ENCODE data around the gene C22orf39. TPM values are rescaled to one million over a fixed set of nuclear protein-coding genes. Genes with fewer than 3 reads are reported as not detected.

C22orf39 gene
- polyA plus RNA-seq, 2 donors = 17.4 to 19.1 TPM

DNA sequence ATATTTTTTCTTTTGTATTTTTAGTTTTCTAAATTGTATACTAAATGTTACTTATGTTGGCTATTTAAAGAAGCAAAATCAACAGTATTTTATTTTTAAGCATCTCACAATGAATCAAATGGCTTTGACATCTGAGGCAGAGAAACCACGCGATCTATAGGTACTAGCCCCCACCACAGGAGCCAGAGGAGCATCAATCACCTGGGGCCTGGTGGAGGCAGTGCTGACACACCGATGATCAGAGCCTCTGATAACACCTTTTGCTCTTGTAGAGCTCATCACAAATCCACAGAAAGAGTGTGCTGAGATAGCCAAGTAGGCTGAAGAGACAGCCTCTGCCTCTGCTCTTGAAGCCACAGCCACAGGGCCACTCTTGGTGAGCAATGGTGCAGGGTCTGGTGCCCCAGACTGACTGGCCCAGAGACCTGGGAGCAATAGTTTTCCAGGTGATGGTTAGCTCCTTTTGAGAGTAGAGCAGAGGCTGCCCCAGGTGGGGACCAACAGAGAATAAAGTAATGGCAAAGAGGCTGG lies 41.2 kb downstream of the C22orf39 start:
- Histone ChIP-seq H3K4me1 (ENCODE audit: control insufficient read depth in 2 of 2, insufficient read depth in 2 of 2, low read length in 1 of 2) (no peaks in the 10 kb centered on the region), H3K27me3 (ENCODE audit: control insufficient read depth in 1 of 2, insufficient read depth in 2 of 2, low read length in 2 of 2) (no peaks in the 10 kb centered on the region), H3K9me3 (ENCODE audit: control insufficient read depth in 2 of 2, insufficient read depth in 1 of 2, low read depth in 1 of 2, low read length in 1 of 2) (no peaks in the 10 kb centered on the region), H3K36me3 (ENCODE audit: control insufficient read depth in 2 of 2, insufficient read depth in 2 of 2, low read length in 1 of 2) (peaks cover 9 to 24% of the 10 kb centered on the region in 2 donors), H3K4me3 (ENCODE audit: low read depth in 1 of 2, low read length in 2 of 2) (no peak overlapping the region), H3K27ac (ENCODE audit: low read depth in 2 of 2, low read length in 1 of 2) (no peak overlapping the region)
- WGBS, 2 donors = 85 to 89% methylated on average over 3 of the region's 3 CpGs

DNA sequence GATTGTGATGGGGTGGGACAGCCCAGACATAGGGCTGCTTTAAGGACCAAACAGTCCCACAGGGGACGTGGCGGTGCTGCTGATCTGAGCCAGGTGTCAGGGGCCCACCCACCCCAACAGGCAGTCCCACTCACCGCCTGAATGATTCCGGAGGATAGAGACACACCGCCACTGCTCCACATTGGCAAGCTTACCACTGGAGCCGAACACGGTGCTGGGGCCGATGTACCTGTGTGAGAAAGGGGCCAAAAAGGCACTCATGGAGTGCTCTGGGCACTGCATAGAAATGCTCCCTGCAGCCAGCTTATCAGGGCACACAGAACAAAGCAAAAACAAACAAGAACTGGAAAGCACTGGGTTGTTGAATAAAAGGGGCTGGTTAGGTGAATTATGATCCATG lies 41.9 kb downstream of the C22orf39 start:
- 91 to 96% methylated on average over 8 of the region's 8 CpGs for WGBS, 2 donors
- Histone ChIP-seq H3K4me1 (ENCODE audit: control insufficient read depth in 2 of 2, insufficient read depth in 2 of 2, low read length in 1 of 2) (no peaks in the 10 kb centered on the region), H3K27ac (ENCODE audit: low read depth in 2 of 2, low read length in 1 of 2) (no peak overlapping the region), H3K27me3 (ENCODE audit: control insufficient read depth in 1 of 2, insufficient read depth in 2 of 2, low read length in 2 of 2) (no peaks in the 10 kb centered on the region), H3K36me3 (ENCODE audit: control insufficient read depth in 2 of 2, insufficient read depth in 2 of 2, low read length in 1 of 2) (peaks cover 9 to 30% of the 10 kb centered on the region in 2 donors), H3K9me3 (ENCODE audit: control insufficient read depth in 2 of 2, insufficient read depth in 1 of 2, low read depth in 1 of 2, low read length in 1 of 2) (no peaks in the 10 kb centered on the region), H3K4me3 (ENCODE audit: low read depth in 1 of 2, low read length in 2 of 2) (no peak overlapping the region)

DNA sequence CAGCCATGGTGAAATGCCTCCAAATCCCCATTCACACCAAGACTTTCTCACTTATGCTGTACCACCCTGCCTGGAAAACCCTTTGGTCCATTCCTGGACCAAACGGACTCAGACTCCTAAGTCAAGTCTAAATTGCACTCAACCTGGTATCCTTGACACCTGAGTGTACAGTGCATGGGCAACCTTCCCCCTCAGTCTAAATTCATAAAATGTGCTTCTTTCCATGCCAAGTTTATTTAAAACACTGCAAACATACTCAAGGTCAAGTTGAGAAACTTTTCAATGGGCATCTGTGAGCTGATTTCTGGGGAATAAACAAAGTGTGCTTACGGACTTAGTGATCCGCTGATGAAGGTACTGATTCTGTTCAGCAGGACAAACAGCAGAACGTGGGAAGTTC lies 42.4 kb downstream of the C22orf39 start:
- H3K36me3 ChIP-seq (ENCODE audit: control insufficient read depth in 2 of 2, insufficient read depth in 2 of 2, low read length in 1 of 2) = peaks cover 9 to 32% of the 10 kb centered on the region in 2 donors
- H3K27me3 ChIP-seq (ENCODE audit: control insufficient read depth in 1 of 2, insufficient read depth in 2 of 2, low read length in 2 of 2) = no peaks in the 10 kb centered on the region
- 81 to 92% methylated on average over 4 of the region's 4 CpGs for WGBS, 2 donors
- no peaks in the 10 kb centered on the region for H3K4me1 ChIP-seq (ENCODE audit: control insufficient read depth in 2 of 2, insufficient read depth in 2 of 2, low read length in 1 of 2)
- H3K4me3 ChIP-seq (ENCODE audit: low read depth in 1 of 2, low read length in 2 of 2) = no peak overlapping the region
- H3K9me3 ChIP-seq (ENCODE audit: control insufficient read depth in 2 of 2, insufficient read depth in 1 of 2, low read depth in 1 of 2, low read length in 1 of 2) = no peaks in the 10 kb centered on the region
- no peak overlapping the region for H3K27ac ChIP-seq (ENCODE audit: low read depth in 2 of 2, low read length in 1 of 2)

DNA sequence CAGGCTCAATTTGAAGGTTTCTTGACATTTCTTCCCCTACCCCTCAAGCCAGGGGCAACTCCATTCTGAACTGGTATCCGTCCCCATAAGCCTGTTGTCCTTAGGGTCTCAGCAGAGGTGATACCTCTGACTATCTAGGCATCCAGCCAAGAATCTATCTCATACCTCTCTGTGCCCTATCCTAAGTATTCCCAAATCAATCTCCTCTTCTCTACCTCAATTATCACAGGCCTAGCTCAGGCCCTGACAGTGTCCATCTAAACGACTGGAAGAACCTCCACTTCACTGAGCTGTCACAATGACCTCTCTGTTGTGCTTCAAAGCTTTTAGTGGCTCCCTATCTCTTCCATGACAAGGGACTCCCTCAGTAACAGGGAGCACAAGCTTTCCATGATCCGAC lies 42.8 kb downstream of the C22orf39 start:
- Histone ChIP-seq H3K27ac (ENCODE audit: low read depth in 2 of 2, low read length in 1 of 2) (no peak overlapping the region), H3K36me3 (ENCODE audit: control insufficient read depth in 2 of 2, insufficient read depth in 2 of 2, low read length in 1 of 2) (peaks cover 9 to 30% of the 10 kb centered on the region in 2 donors), H3K9me3 (ENCODE audit: control insufficient read depth in 2 of 2, insufficient read depth in 1 of 2, low read depth in 1 of 2, low read length in 1 of 2) (no peaks in the 10 kb centered on the region), H3K4me1 (ENCODE audit: control insufficient read depth in 2 of 2, insufficient read depth in 2 of 2, low read length in 1 of 2) (no peaks in the 10 kb centered on the region), H3K27me3 (ENCODE audit: control insufficient read depth in 1 of 2, insufficient read depth in 2 of 2, low read length in 2 of 2) (no peaks in the 10 kb centered on the region), H3K4me3 (ENCODE audit: low read depth in 1 of 2, low read length in 2 of 2) (no peak overlapping the region)
- 97% methylated on average over 3 of the region's 3 CpGs for WGBS, 2 donors

DNA sequence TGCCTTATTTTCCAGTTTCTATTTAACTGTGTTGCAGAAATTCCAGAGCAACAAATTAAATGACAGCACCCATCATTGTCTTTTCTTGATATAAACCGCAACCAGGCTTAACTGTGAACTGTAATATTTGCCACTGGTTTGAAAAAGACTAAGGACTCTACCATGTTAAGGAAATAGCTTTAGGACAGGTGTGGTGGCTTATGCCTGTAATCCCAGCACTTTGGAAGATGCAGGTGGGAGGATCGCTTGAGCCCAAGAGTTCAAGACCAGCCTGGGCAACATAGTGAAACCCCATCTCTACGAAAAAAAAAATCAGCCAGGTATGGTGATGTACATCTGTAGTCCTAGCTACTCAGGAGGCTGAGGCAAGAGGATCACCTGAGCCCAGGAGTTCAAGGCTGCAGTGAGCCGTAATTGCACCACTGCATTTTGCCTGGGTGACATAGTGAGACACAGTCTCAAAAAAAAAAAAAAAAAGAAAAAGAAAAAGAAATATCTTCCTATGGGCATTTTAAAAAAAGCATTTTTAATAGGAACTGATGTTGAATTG lies 44.8 kb downstream of the C22orf39 start:
- Histone ChIP-seq H3K9me3 (ENCODE audit: control insufficient read depth in 2 of 2, insufficient read depth in 1 of 2, low read depth in 1 of 2, low read length in 1 of 2) (no peaks in the 10 kb centered on the region), H3K4me1 (ENCODE audit: control insufficient read depth in 2 of 2, insufficient read depth in 2 of 2, low read length in 1 of 2) (no peaks in the 10 kb centered on the region), H3K36me3 (ENCODE audit: control insufficient read depth in 2 of 2, insufficient read depth in 2 of 2, low read length in 1 of 2) (peaks cover 9 to 31% of the 10 kb centered on the region in 2 donors), H3K4me3 (ENCODE audit: low read depth in 1 of 2, low read length in 2 of 2) (no peak overlapping the region), H3K27me3 (ENCODE audit: control insufficient read depth in 1 of 2, insufficient read depth in 2 of 2, low read length in 2 of 2) (no peaks in the 10 kb centered on the region), H3K27ac (ENCODE audit: low read depth in 2 of 2, low read length in 1 of 2) (no peak overlapping the region)
- WGBS, 2 donors = 95 to 97% methylated on average over 4 of the region's 4 CpGs

DNA sequence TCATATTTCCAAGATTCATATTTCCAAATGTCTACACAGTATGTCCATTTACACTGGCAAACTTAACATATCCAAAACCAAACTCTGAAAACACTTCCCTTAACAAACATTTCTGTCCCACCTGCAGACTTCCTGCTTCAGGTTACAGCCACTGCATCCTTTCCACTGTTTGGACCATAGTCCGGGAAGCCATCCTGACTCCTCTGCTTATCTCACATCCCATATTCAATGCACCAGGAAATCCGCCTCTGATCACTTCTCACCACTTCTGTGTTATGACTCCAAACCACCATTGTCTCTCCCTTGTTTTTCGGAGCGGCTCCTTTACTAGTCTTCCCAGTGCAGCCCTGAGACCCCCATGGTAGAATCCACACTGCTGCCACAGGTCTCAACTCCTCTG lies 46.0 kb downstream of the C22orf39 start:
- no peaks in the 10 kb centered on the region for H3K9me3 ChIP-seq (ENCODE audit: control insufficient read depth in 2 of 2, insufficient read depth in 1 of 2, low read depth in 1 of 2, low read length in 1 of 2)
- no peaks in the 10 kb centered on the region for H3K27me3 ChIP-seq (ENCODE audit: control insufficient read depth in 1 of 2, insufficient read depth in 2 of 2, low read length in 2 of 2)
- peaks cover 4 to 28% of the 10 kb centered on the region in 2 donors for H3K36me3 ChIP-seq (ENCODE audit: control insufficient read depth in 2 of 2, insufficient read depth in 2 of 2, low read length in 1 of 2)
- 95 to 96% methylated on average over 4 of the region's 4 CpGs for WGBS, 2 donors
- H3K4me1 ChIP-seq (ENCODE audit: control insufficient read depth in 2 of 2, insufficient read depth in 2 of 2, low read length in 1 of 2) = no peaks in the 10 kb centered on the region
- H3K4me3 ChIP-seq (ENCODE audit: low read depth in 1 of 2, low read length in 2 of 2) = no peak overlapping the region
- no peak overlapping the region for H3K27ac ChIP-seq (ENCODE audit: low read depth in 2 of 2, low read length in 1 of 2)

DNA sequence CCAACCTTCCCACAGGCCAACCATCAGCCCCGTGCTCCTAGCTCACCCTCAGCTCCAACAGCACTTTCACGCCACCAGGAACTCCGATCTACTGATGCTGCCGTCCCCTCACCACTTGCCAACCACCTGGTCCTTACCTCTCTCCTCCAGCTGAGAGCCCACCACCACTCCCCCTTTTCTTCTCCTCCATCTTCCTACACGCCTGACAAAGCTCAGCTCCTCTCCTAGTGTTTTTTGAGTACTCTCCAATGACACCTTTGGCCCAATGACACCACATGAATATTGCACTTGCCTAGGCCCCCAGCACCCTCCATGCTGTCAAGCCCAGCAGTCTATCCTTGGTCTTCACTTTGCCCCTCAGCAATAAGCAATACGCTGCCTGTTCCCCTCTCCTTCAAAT lies 46.6 kb downstream of the C22orf39 start:
- Histone ChIP-seq H3K4me3 (ENCODE audit: low read depth in 1 of 2, low read length in 2 of 2) (no peak overlapping the region), H3K4me1 (ENCODE audit: control insufficient read depth in 2 of 2, insufficient read depth in 2 of 2, low read length in 1 of 2) (no peaks in the 10 kb centered on the region), H3K36me3 (ENCODE audit: control insufficient read depth in 2 of 2, insufficient read depth in 2 of 2, low read length in 1 of 2) (peaks cover 3 to 29% of the 10 kb centered on the region in 2 donors), H3K27me3 (ENCODE audit: control insufficient read depth in 1 of 2, insufficient read depth in 2 of 2, low read length in 2 of 2) (no peaks in the 10 kb centered on the region), H3K9me3 (ENCODE audit: control insufficient read depth in 2 of 2, insufficient read depth in 1 of 2, low read depth in 1 of 2, low read length in 1 of 2) (no peaks in the 10 kb centered on the region), H3K27ac (ENCODE audit: low read depth in 2 of 2, low read length in 1 of 2) (no peak overlapping the region)
- WGBS, 2 donors = 94 to 99% methylated on average over 6 of the region's 6 CpGs

DNA sequence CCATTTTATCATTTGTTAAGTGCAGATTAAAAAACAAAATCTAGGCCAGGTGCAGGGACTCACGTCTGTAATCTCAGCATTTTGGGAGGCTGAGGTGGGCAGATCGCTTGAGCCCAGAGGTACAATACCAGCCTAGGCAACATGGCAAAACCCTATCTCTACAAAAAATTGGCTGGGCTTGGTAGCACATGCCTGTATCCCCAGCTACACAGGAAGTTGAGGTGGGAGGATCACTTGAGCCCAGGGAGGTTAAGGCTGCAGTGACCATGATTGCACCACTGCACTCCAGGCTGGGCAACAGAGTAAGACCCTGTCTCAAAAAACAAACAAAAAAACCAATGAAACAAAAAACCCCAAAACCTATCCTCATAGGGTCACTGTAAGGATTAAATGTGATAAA lies 48.9 kb downstream of the C22orf39 start:
- 91 to 93% methylated on average over 2 of the region's 2 CpGs for WGBS, 2 donors
- H3K27ac ChIP-seq (ENCODE audit: low read depth in 2 of 2, low read length in 1 of 2) = no peak overlapping the region
- H3K36me3 ChIP-seq (ENCODE audit: control insufficient read depth in 2 of 2, insufficient read depth in 2 of 2, low read length in 1 of 2) = peaks cover 6 to 30% of the 10 kb centered on the region in 2 donors
- no peaks in the 10 kb centered on the region for H3K27me3 ChIP-seq (ENCODE audit: control insufficient read depth in 1 of 2, insufficient read depth in 2 of 2, low read length in 2 of 2)
- H3K4me1 ChIP-seq (ENCODE audit: control insufficient read depth in 2 of 2, insufficient read depth in 2 of 2, low read length in 1 of 2) = no peaks in the 10 kb centered on the region
- H3K4me3 ChIP-seq (ENCODE audit: low read depth in 1 of 2, low read length in 2 of 2) = no peak overlapping the region
- no peaks in the 10 kb centered on the region for H3K9me3 ChIP-seq (ENCODE audit: control insufficient read depth in 2 of 2, insufficient read depth in 1 of 2, low read depth in 1 of 2, low read length in 1 of 2)

DNA sequence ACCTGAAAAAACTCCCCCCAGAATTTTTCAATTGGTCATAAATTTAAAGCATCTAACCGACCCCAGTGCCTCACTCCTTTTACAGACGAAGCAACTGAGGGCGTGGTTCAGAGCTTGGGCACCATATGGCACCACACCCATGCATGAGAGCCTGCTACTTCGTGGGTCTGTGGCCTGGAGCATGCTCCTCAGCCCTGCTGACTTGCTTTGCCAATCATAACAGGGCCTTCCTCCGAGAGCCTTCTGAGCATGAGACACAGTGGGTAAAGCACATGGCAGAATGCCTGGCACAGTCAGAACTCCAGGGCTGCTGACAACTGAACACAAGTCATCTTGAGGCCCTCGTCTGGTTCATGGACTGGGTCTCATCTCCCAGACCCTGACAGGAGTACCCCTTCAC lies 49.3 kb downstream of the C22orf39 start:
- H3K36me3 ChIP-seq (ENCODE audit: control insufficient read depth in 2 of 2, insufficient read depth in 2 of 2, low read length in 1 of 2) = peaks cover 6 to 30% of the 10 kb centered on the region in 2 donors

DNA sequence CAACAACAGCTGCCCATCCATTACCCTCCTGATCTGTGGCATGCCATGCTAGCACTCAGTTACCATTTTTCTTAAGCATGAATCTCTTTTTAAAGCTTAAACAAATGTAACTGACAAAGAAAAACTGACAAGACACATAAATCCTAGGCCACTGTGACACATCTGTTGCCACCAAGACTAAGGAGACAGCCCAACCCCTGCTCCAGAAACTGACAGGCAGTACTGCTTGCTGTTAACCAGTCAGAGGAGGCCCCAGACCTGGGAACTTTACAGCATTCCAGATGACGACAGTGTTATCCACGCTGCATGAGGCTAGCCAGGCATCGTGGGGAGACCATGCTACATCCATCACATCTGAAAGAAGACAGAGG lies 49.8 kb downstream of the C22orf39 start:
- no peaks in the 10 kb centered on the region for H3K9me3 ChIP-seq (ENCODE audit: control insufficient read depth in 2 of 2, insufficient read depth in 1 of 2, low read depth in 1 of 2, low read length in 1 of 2)
- 92 to 94% methylated on average over 3 of the region's 3 CpGs for WGBS, 2 donors
- H3K36me3 ChIP-seq (ENCODE audit: control insufficient read depth in 2 of 2, insufficient read depth in 2 of 2, low read length in 1 of 2) = peaks cover 6 to 33% of the 10 kb centered on the region in 2 donors
- no peak overlapping the region for H3K27ac ChIP-seq (ENCODE audit: low read depth in 2 of 2, low read length in 1 of 2)
- no peaks in the 10 kb centered on the region for H3K4me1 ChIP-seq (ENCODE audit: control insufficient read depth in 2 of 2, insufficient read depth in 2 of 2, low read length in 1 of 2)
- no peak overlapping the region for H3K4me3 ChIP-seq (ENCODE audit: low read depth in 1 of 2, low read length in 2 of 2)
- no peaks in the 10 kb centered on the region for H3K27me3 ChIP-seq (ENCODE audit: control insufficient read depth in 1 of 2, insufficient read depth in 2 of 2, low read length in 2 of 2)

More for the DNA sequence above, 49.3 kb downstream of the C22orf39 start:
- H3K9me3 ChIP-seq (ENCODE audit: control insufficient read depth in 2 of 2, insufficient read depth in 1 of 2, low read depth in 1 of 2, low read length in 1 of 2) = no peaks in the 10 kb centered on the region
- 68 to 75% methylated on average over 6 of the region's 6 CpGs for WGBS, 2 donors
- no peaks in the 10 kb centered on the region for H3K27me3 ChIP-seq (ENCODE audit: control insufficient read depth in 1 of 2, insufficient read depth in 2 of 2, low read length in 2 of 2)
- no peak overlapping the region for H3K27ac ChIP-seq (ENCODE audit: low read depth in 2 of 2, low read length in 1 of 2)
- no peak overlapping the region for H3K4me3 ChIP-seq (ENCODE audit: low read depth in 1 of 2, low read length in 2 of 2)
- H3K4me1 ChIP-seq (ENCODE audit: control insufficient read depth in 2 of 2, insufficient read depth in 2 of 2, low read length in 1 of 2) = no peaks in the 10 kb centered on the region
